ENCODE measurements around the gene FLOT2.
"Not testable (repeated sequence)": the region's sequence is repeated elsewhere in the genome, so short reads cannot be mapped to it uniquely, and the experiment has no call there.

Gene FLOT2

DNA sequence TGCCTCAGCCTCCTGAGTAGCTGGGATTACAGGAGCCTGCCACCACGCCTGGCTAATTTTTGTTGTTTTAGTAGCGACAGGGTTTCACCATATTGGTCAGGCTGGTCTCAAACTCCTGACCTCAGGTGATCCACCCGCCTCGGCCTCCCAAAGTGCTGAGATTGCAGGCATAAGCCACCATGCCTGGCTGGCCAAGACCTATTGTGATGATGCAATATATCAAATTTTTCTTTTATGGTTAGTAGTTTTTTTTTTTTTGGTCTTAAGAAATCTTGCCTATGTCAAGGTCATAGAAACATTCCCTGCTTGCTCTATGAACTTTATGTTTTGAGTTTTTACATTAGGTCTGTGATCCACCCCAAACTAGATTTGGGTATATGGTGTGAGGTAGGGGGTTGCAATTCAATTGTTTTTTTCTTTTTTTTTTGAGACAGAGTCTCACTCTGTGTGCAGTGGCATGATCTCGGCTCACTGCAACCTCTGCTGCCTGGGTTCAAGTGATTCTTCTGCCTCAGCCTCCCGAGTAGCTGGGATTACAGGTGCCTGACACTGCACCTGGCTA, 20.3 kb downstream of the FLOT2 start:
- DNase-seq (ENCODE audit: insufficient read length, low spot score); FAIRE-seq: not testable (repeated sequence)

DNA sequence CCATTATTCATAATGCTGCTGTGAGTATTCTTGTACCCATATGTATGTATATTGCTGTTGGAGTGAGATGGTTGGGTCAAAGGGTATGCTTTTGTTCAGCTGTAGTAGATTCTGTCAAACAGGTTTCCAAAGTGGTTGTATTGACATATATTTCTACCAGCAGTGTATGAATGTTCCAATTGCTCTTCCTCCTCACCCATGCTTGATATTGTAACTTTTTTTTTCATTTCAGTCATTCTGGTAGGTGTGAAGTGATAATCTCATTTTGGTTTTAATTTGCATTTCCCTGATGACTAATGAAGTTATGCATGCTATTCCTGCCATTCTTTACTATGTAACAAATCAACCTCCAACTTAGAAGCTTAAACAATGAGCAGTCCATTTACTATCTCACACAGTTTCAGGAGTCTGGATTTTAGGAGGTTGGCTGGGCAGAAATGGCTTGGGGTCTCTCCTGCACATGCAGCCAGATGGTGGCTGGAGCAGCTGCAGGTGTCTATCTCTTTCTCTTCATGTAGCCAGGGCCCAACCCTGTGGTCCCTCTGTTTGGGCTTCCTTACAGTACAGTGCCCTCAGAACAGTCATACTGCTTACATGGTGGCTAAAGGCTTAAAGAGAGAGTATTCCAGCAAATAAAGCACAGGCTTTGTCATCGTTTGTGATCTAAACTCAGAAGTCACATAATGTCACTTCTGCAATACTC, 21.5 kb downstream of the FLOT2 start:
- no peak for DNase-seq (ENCODE audit: insufficient read length, low spot score)
- FAIRE-seq, result no peak

DNA sequence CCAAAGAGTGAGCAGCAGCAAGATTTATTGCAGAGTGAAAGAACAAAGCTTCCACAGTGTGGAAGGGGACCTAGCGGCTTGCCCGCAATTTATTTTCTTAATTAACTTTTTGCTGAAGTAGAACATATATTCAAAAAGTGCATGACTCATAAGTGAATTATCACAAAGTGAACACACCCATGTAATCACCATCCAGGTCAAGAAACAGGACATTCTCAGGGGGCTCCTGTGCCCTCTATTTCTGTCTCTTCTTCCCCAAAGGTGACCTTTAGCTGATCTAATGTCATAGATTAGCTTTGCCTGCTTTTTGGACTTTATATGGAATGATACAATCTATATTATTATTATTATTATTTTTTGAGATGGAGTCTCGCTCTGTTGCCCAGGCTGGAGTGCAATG, 22.8 kb downstream of the FLOT2 start:
- no peak for DNase-seq (ENCODE audit: insufficient read length, low spot score)
- no peak for FAIRE-seq

DNA sequence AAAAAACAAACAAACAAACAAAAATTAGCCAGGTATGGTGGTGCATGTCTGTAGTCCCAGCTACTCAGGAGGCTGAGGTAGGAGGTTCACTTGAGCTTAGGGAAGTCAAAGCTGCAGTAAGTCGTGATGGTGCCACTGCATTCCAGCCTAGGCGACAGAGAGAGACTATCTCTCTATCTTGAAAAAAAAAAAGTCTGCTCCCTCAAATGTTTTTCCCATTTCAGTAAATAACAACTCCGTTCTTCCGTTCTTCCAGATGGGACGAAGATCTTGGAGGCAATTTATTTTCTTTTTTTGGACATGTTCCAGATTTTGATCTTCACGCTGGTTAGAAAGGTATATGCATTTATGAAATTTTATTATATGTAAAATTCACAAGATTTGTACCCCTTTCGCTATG, 23.7 kb downstream of the FLOT2 start:
- FAIRE-seq, result no peak

DNA sequence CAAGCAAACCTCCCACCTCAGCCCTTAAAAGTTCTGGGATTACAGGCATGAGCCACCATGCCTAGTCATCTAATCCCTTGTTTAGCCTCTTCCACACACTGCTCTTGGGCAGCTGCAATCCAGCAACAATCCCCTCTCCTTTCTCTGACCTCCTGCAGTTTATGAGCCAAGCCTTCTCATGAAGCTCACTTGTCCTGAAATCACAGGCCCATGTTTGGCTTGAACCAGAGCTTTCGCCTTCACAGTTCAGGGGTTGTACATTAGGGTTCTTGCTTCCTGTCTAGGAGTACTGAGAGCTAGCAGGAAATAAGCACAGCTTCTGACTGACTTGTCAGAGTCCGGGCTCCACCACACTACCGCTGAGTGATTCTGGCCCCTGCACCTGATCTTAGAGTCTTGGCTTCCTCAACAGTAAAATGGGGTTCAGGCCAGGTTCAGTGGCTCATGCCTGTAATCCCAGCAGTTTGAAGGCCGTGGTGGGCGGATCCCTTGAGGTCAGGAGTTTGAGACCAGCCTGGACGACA, 26.4 kb downstream of the FLOT2 start:
- peak; percentile 100 for FAIRE-seq

More for the DNA sequence above, 23.7 kb downstream of the FLOT2 start:
- no peak for DNase-seq (ENCODE audit: insufficient read length, low spot score)

DNA sequence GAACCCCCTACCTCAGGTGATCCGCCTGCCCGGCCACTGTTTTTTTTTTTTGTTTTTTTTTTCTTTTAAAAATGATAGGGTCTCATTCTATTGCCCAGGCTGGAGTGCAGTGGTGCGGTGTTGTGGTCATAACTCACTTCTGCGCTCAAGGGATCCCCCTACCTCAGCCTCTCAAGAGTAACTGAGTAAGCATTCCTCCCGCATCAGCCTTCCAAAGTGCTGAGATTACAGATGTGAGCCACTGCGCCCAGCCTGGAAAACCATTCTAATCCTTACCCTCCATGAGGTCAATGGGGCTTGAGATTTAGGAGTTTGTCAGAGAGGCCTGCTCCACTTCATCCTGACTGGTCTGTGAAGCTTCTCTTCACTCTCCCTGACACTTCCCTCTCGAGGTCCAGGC, 30.3 kb downstream of the FLOT2 start:
- DNase-seq (ENCODE audit: insufficient read length, low spot score) (no peak), FAIRE-seq (no peak)

More for the DNA sequence above, 26.4 kb downstream of the FLOT2 start:
- DNase-seq (ENCODE audit: insufficient read length, low spot score), result peak; percentile 86

DNA sequence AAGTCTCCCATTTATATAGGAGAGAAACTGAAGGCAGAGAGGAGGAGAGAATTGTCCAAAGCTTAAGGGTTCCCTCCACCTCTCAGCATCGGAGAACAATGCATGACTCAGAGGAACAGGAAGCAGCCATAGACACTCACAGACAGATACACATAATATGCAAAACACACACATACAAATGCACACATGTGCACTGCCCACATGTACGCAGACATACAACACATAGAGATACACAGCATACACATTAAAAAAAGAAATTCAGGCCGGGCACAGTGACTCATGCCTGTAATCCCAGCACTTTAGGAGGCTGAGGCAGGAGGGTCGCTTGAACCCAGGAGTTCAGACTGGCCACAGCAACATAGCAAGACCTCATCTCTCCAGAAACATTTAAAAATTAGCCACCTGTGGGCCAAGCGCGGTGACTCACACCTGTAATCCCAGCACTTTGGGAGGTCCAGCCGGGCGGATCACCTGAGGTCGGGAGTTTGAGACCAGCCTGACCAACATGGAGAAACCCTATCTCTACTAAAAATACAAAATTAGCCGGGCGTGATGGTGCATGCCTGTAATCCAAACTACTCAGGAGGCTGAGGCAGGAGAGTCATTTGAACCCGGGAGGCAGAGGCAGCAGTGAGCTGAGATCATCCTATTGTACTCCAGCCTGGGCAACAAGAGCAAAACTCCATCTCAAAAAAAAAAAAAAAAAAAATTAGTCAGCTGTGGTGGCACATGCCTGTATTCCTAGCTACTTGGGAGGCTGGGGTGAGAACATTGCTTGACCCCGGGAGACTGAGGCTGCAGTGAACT, 31.4 kb downstream of the FLOT2 start:
- FAIRE-seq, result no peak
- no peak for DNase-seq (ENCODE audit: insufficient read length, low spot score)

DNA sequence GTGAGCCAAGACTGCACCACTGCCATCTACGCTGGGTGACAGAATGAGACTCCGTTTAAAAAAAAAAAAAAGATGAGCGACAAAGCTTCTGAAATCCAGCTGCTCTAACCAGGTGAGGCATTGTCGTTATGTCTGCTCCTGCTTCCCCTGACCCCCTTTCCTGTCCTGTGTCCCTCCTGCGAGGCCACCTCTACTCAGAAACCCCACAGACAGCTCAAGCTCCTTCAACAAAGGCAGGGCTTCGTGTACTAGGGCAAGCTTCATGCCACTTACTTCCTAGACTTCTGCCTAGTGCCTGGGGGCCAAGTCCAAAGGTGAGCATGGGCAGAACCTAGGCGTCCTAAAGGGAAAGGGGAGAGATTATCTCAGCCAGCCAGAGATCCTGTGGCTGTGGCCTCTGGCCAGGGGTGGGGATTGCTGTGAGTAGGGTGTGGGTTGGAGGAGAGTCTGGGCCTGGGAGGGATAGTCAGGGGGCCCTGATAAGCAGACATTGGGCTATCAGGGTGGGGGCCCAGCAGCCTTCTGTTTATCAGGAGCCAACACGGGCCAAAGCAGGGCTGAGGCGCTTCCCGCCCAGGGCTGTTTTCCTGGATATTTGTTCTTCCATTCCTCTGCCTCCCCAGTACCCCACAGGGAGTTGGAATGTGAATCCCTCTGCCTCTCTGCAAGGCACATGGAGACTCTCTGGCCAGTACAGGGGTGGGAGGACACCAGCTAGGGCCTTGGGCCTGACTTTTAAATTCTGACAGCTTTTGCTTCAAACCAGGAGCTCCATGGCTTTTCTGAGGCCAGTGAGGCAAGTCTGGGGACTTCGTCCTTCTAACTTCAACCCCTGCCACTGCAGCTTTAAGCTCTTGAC, 32.3 kb downstream of the FLOT2 start:
- DNase-seq (ENCODE audit: insufficient read length, low spot score) (no peak), FAIRE-seq (no peak)

DNA sequence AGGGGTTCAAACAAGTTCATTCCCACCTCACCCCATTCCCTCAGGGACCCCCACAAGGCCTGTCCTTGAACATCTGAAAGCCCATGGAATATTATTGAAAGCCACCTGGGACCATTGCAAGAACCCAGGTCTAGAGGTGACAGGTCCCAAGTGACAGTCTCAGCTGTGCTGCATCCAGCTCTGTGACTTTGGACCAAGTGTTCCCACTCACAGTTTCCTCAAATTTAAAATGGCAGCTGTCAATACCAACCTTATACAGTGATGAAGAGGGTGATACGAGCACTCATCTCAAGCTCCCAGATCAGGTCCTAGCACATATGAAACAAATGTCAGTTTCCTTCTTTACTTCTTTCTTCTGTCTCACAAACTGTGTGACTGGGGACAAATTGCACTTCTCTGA, 33.6 kb downstream of the FLOT2 start:
- no peak for FAIRE-seq
- no peak for DNase-seq (ENCODE audit: insufficient read length, low spot score)

DNA sequence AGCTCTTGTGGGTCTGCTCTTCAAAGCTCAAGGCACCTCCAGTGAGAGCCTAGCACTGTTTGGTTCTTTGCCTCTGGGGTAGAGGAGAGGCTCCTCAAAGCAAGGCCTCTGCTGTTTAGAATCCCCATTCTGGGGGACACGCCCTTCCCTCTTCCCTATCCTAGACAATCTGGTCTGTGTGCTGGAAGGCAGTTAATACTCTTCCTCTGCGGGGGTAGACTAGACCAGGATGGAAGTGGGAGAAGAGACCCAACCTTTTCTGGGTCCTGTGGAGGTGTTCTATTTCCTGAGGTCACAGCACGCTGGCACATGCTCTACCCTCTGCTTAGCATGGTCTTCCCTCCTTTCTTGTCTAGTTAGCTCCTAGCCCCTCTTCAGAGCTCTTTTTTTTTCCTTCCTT, 35.0 kb downstream of the FLOT2 start:
- no peak for DNase-seq (ENCODE audit: insufficient read length, low spot score)
- FAIRE-seq, result no peak

DNA sequence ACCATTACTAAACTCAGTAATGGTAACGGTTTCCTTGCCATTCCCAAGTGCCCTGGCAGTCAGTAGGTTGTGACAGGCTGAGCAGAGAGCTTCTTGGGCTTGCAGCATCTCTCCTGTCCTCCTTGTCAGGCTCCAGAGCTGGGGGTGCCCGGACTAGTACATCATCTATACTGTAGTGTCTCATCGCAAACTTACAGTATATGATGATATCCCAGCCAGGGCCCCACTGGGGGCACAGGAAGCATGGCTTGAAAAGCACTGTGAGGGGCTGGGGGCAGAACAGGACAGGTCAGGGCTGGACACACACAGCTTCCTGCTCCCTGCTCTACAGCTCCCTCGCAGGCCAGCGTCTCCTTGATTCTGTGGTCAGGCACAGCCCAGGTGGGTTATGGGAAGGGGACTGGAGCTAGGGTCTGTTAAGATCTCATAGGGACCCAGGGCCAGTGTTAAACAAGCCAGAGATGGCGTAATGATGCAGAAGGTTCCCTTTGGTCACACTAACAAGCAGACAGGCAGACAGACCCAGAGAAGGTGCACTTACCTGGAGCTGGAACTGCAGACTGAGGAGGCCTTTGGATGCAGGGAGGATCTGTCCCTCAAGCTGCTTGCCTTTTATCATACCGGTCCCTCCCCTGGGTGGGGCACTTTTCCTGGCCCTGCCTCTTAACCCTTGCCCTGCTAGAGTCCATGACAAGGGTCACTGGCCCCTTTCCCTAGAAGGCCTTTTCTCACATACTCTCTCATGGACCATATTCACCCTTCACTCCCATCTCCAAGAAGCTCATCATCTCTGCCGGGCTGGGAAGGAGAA, 35.9 kb downstream of the FLOT2 start:
- DNase-seq (ENCODE audit: insufficient read length, low spot score) (no peak), FAIRE-seq (no peak)

DNA sequence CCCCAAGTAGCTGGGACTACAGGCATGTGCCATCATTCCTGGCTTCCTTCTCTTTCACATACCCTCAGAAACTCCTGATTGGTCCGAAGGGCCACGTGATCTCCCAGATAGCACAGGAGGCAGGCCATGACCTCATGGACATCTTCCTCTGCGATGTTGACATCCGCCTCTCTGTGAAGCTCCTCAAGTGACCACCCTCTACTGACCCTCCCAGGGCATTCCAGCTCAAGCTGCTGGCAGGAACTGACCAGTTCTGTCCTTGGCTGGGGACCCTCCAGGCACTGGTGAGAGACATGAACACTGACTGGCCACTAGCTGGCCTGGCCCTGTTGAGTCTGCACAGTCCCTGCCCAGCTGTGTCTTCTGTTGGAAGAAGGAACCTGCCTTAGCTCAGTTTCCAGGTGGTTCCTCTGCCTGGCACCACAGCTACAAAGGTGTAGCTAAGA, 37.1 kb downstream of the FLOT2 start:
- no peak for DNase-seq (ENCODE audit: insufficient read length, low spot score)
- no peak for FAIRE-seq

DNA sequence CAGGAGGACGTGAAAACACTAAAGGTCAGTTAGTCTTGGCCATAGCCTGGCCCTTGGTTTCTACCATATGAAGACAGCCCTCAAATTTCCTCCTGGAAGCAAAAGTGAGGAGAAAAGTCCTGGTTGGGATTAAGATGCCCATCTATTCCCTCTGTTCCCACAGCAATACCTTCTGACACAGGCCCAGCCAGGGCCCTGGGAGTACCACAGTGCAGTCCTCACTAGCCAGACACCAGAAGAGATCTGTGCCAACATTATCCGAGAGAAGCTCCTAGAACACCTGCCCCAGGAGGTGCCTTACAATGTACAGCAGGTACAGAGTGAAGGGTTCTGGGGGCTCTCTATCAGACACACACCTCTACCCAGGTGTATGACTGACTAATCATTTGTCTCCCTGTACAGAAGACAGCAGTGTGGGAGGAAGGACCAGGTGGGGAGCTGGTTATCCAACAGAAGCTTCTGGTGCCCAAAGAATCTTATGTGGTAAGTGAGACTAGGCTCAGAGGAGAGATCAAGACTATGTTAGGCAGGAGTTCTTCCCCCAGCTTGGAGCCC, 38.7 kb downstream of the FLOT2 start:
- FAIRE-seq (no peak), DNase-seq (ENCODE audit: insufficient read length, low spot score) (no peak)

DNA sequence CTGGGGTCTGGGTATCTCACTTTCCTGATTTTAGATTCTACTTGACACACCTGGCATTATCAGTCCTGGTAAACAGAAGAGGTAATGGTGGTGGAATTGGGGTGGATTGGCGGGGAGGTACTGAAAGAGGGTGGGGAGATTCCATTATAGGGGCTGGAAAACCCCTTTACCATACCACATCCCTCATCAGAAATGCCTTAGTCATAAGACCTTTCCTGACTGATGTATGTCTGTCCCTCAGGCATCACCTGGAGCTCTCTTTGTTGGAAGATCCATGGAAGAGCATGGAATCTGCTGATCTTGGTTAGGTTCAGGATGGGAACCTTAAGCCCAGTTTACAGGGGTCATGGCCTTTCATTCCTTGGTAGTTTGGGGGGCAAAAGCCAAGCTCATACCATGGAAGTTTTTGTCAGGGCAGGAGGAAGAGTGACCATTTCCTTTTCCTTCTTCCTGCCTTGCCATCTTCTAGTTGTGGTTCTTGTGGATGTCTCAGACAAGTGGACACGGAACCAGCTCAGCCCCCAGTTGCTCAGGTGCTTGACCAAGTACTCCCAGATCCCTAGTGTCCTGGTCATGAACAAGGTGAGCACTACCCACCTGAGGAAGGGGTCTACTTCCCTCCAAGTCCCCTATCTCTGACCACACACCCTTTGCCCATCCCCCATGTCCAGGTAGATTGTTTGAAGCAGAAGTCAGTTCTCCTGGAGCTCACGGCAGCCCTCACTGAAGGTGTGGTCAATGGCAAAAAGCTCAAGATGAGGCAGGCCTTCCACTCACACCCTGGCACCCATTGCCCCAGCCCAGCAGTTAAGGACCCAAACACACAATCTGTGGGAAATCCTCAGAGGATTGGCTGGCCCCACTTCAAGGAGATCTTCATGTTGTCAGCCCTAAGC, 39.4 kb downstream of the FLOT2 start:
- FAIRE-seq, result no peak
- DNase-seq (ENCODE audit: insufficient read length, low spot score), result no peak

DNA sequence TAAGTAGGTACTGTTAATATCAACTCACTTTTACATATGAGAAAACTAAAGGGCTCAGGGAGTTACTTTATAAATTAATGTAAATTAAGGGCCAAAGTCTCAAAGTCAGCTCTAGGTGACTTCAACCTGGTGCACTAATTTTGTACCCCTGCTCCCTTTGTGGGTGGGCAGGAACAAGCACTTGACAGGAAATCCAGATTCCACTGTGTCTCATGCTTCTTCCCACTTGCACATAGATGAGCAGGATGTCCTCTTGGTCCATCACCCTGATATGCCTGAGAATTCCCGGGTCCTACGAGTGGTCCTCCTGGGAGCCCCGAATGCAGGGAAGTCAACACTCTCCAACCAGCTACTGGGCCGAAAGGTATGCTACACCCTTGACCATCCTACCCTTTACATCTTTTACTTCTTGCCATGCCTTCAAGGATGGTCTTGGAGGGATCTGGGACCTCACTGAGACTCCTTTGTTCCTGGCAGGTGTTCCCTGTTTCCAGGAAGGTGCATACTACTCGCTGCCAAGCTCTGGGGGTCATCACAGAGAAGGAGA, 41.4 kb downstream of the FLOT2 start:
- FAIRE-seq (no peak), DNase-seq (ENCODE audit: insufficient read length, low spot score) (no peak)

DNA sequence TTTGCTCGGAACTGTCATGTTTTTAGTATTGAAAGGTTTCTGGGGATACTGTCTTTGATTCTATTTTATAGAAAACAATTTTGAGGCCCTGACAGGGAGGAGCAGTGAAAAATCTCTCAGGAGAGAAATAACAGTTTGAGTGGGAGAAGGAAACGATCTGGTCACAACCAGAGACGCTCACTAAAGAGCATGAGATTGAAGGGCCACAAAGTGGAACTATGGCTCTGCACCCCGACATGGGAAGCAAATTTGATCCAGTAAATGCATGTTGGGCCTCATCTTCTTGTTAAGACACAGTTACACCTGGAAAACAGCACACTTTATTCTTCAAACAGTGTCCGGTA, 42.2 kb downstream of the FLOT2 start:
- FAIRE-seq (no peak), DNase-seq (ENCODE audit: insufficient read length, low spot score) (no peak)

DNA sequence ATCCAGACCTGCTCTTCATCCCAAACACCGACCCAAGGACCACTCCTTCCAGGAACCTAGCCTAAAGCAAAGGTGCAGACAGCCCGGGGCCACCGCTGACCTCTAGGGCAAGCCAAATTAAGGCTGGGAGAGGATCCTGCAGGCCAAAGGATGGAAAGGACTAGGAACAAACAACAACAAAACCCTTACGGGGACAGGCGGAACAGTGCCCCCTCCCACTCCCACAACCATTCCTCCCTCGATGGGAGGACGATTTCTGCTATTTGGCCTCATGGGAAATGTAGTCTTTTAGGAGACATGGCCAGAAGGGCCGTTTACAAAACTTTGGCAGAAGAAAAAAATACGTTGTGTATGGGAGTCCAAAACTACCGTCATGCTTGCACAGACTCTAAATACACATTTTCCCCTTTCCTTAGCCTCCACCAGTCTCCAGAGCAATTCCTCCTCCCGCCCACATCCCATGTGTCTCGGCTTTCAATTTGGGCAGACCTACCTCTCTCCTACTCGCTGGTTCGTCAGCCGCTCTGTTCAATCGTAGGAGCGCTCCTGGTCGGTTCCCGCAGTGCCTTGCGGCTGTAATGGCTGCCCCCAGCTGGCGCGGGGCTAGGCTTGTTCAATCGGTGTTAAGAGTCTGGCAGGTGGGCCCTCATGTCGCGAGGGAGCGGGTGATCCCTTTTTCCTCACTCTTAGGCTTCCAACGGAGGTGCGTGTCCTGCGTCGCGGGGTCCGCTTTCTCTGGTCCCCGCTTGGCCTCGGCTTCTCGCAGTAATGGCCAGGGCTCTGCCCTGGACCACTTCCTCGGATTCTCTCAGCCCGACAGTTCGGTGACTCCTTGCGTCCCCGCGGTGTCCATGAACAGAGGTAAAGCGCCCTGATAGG, 42.8 kb downstream of the FLOT2 start, which contains the start of gene ERAL1:
Gene ERAL1 (plus strand): TSS at position 560 of the 879 bp plus-strand sequence. CDS start 19 bp downstream, at position 579.
- DNase-seq (ENCODE audit: insufficient read length, low spot score) (peak; percentile 89), FAIRE-seq (peak; percentile 97)
